Kidney (tissue), 14 donors: ENCODE measurements around the gene DYNC2H1. TPM values are rescaled to one million over a fixed set of nuclear protein-coding genes. Genes with fewer than 3 reads are reported as not detected.

Source experiments
- DNase-seq, 5 donors: peaks; one replicate each; pipeline ENCODE4 v3.0.0-alpha.2; 2013 to 2020
- FAIRE-seq: peaks from 2 replicates; lab custom pipeline; 2012; peaks lifted over from hg19 to GRCh38; lab: Jason Lieb, UNC
- H3K27ac ChIP-seq, 2 donors: one replicate each; pipeline ENCODE4 v1.7.0; 2013; ENCODE audit warnings: low read depth in 2 of 2, low read length in 2 of 2, inconsistent platforms in 1 of 2
- H3K27me3 ChIP-seq: one replicate; pipeline ENCODE4 v1.7.1; 2013; ENCODE audit warnings: low read length, inconsistent platforms; ENCODE audit not compliant: control insufficient read depth, insufficient read depth
- H3K36me3 ChIP-seq, 3 donors: one replicate each; pipeline versions ENCODE4 v1.7.0 to v1.7.1; 2013; ENCODE audit warnings: low read length in 3 of 3, control low read depth in 1 of 3, inconsistent platforms in 1 of 3; ENCODE audit not compliant: insufficient read depth in 3 of 3, control insufficient read depth in 2 of 3
- H3K4me1 ChIP-seq, 3 donors: one replicate each; pipeline versions ENCODE4 v1.7.0 to v1.7.1; 2013; ENCODE audit warnings: low read length in 3 of 3, inconsistent platforms in 1 of 3, low read depth in 1 of 3; ENCODE audit not compliant: control insufficient read depth in 2 of 3, insufficient read depth in 2 of 3
- H3K4me3 ChIP-seq, 3 donors: one replicate each; pipeline versions ENCODE4 v1.7.0 to v1.8.1; 2013; ENCODE audit warnings: low read length in 3 of 3, control low read depth in 1 of 3, inconsistent platforms in 1 of 3
- H3K9ac ChIP-seq, 3 donors: one replicate each; pipeline versions ENCODE4 v1.7.0 to v1.7.1; 2013; ENCODE audit warnings: low read length in 3 of 3, control low read depth in 1 of 3, inconsistent platforms in 1 of 3
- H3K9me3 ChIP-seq, 3 donors: one replicate each; pipeline versions ENCODE4 v1.7.0 to v1.7.1; 2013; ENCODE audit warnings: low read length in 3 of 3, control low read depth in 1 of 3, inconsistent platforms in 1 of 3; ENCODE audit not compliant: control insufficient read depth in 2 of 3, insufficient read depth in 1 of 3
- intact Hi-C: fragments of 100-400 bp; cut with DNase I; formaldehyde crosslinking; loops from one replicate; pipeline ENCODE4 v1.11.1; 2022
- polyA plus RNA-seq: library from polyadenylated mRNA; stranded (reverse); fragments of 350-450 nt; fragmentation: Illumina TruSeq; extraction: RNeasy Lipid Tissue Mini Kit (QIAGEN cat#74804); gene quantifications from one replicate; pipeline ENCODE4 v1.2.3, GENCODE V29; 2014; ENCODE audit warnings: low read depth, low replicate concordance; ENCODE audit not compliant: insufficient read depth
- total RNA-seq: library from RNA; stranded (reverse); fragmentation: NEBNext Ultra II Directional; extraction: Animal tissue kit (Norgen Biotek cat#: 25700); gene quantifications from one replicate; pipeline ENCODE4 v1.2.1, GENCODE V29; 2021
- TF ChIP-seq, protein P1 (sequence below): IDR thresholded peaks from 3 replicates; pipeline ENCODE4 v1.5.1; 2012; ENCODE audit warnings: mild to moderate bottlenecking, moderate library complexity, borderline replicate concordance; ENCODE audit not compliant: insufficient read depth; ENCODE audit errors: extremely low read depth
- donor health status: control.
- donor health status: control.
- donor health status: control.
- donor health status: control.
- donor health status: control.
- donor health status: DM: yes; HTN: yes; CAD: no.
- donor health status: Normal renal cell carcinoma (clear cell type).

DYNC2H1 gene
- total and polyA plus RNA-seq, 2 donors from 2014 or later = 13.5 to 30.9 TPM

- Histone ChIP-seq H3K27ac (no peak overlapping the region), H3K9ac (no peak overlapping the region), H3K4me1 (no peaks in the 10 kb centered on the region), H3K4me3 (no peak overlapping the region), H3K36me3 (no peaks in the 10 kb centered on the region), H3K9me3 (peaks cover 0 to 5% (median 0%) of the 10 kb centered on the region in 3 donors), H3K27me3 (no peaks in the 10 kb centered on the region)
- TF ChIP-seq, protein P1, sequence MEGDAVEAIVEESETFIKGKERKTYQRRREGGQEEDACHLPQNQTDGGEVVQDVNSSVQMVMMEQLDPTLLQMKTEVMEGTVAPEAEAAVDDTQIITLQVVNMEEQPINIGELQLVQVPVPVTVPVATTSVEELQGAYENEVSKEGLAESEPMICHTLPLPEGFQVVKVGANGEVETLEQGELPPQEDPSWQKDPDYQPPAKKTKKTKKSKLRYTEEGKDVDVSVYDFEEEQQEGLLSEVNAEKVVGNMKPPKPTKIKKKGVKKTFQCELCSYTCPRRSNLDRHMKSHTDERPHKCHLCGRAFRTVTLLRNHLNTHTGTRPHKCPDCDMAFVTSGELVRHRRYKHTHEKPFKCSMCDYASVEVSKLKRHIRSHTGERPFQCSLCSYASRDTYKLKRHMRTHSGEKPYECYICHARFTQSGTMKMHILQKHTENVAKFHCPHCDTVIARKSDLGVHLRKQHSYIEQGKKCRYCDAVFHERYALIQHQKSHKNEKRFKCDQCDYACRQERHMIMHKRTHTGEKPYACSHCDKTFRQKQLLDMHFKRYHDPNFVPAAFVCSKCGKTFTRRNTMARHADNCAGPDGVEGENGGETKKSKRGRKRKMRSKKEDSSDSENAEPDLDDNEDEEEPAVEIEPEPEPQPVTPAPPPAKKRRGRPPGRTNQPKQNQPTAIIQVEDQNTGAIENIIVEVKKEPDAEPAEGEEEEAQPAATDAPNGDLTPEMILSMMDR = no peak
- FAIRE-seq (no peak), DNase-seq (no peak)
- intact Hi-C loops = no loop called here
Measured at GRCh38 chr11:103378931-103379330, 269.7 kb downstream of the DYNC2H1 start.

GRCh38 chr11:103380031-103380430 is 270.8 kb downstream of the DYNC2H1 start:
- H3K27ac ChIP-seq = no peak overlapping the region
- no peak overlapping the region for H3K4me3 ChIP-seq
- H3K9me3 ChIP-seq = peaks cover 0 to under 1% (median 0%) of the 10 kb centered on the region in 3 donors
- H3K27me3 ChIP-seq = no peaks in the 10 kb centered on the region
- FAIRE-seq (no peak), DNase-seq (no peak)
- no peaks in the 10 kb centered on the region for H3K36me3 ChIP-seq
- H3K4me1 ChIP-seq = no peaks in the 10 kb centered on the region
- TF ChIP-seq, protein P1 = no peak
- H3K9ac ChIP-seq = no peak overlapping the region
- intact Hi-C loops = no loop called here

DNA sequence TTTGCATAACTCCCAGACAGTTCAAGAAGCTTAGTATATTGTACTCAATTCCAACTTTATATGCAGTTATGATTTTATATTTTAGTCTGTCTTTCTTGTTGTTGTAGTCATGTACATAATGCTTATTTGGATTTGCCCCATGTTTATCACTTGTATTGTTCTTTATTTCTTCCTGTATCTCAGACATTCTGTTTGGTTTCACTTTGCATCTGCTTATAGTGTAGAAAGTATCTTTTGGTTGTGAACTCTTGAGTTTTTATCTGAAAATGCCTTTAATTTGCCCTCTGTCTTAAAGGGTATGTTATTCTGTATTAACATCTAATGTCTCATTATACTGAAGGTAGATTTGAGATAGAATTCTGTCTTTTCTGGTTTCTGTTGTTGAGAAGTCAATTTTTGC is 275.4 kb downstream of the DYNC2H1 start:
- Histone ChIP-seq H3K36me3 (no peaks in the 10 kb centered on the region), H3K9me3 (no peaks in the 10 kb centered on the region), H3K27me3 (no peaks in the 10 kb centered on the region), H3K4me3 (peak overlapping the region in 2 of 3 donors; percentile 23 to 32), H3K4me1 (no peaks in the 10 kb centered on the region), H3K27ac (no peak overlapping the region), H3K9ac (no peak overlapping the region)
- intact Hi-C loops = no loop called here
- DNase-seq = no peak
- TF ChIP-seq, protein P1 = no peak
- FAIRE-seq = peak; percentile 6

GRCh38 chr11:103395612-103396011 is 286.4 kb downstream of the DYNC2H1 start:
- FAIRE-seq (peak; percentile 96), DNase-seq (peak in 2 of 5 donors; percentile 64 to 76)
- H3K27ac ChIP-seq = peak overlapping the region; percentile 36 to 87
- H3K9me3 ChIP-seq = no peaks in the 10 kb centered on the region
- no peaks in the 10 kb centered on the region for H3K36me3 ChIP-seq
- TF ChIP-seq, protein P1 = no peak
- no peaks in the 10 kb centered on the region for H3K27me3 ChIP-seq
- H3K4me3 ChIP-seq = no peak overlapping the region
- H3K9ac ChIP-seq = no peak overlapping the region
- intact Hi-C loops = no loop called here
- H3K4me1 ChIP-seq = peaks cover 0 to 11% (median 0%) of the 10 kb centered on the region in 3 donors
